ENCODE results near the gene FBXL13.

The FBXL13 gene

GRCh38 chr7:102918845-102919244 lies 155.8 kb downstream of the FBXL13 start:
- no peak for TF ChIP-seq EGR1 (IDR thresholded peaks at IDR 0.05)
- TF ChIP-seq USF1 (IDR thresholded peaks at IDR 0.05), result no peak
- TF ChIP-seq CEBPB (IDR thresholded peaks at IDR 0.05), result no peak
- TF ChIP-seq YY1 (IDR thresholded peaks at IDR 0.05; ENCODE audit: low read depth), result no peak
- no peak for TF ChIP-seq EP300 (IDR thresholded peaks at IDR 0.05; ENCODE audit: borderline replicate concordance)
- no peak for TF ChIP-seq ZBTB7A (IDR thresholded peaks at IDR 0.05; ENCODE audit: low read depth)
- TF ChIP-seq RAD21 (IDR thresholded peaks at IDR 0.05; ENCODE audit: low read depth), result no peak
- no peak for TF ChIP-seq MAX (IDR thresholded peaks at IDR 0.05)
- no peak for TF ChIP-seq NFIC (IDR thresholded peaks at IDR 0.05)
- no peak for TF ChIP-seq TEAD4 (IDR thresholded peaks at IDR 0.05)
- TF ChIP-seq REST (IDR thresholded peaks at IDR 0.05; ENCODE audit: low read depth), result no peak
- no peak for TF ChIP-seq FOXM1 (IDR thresholded peaks at IDR 0.05; ENCODE audit: borderline replicate concordance, low read depth)
- TF ChIP-seq CREB1 (IDR thresholded peaks at IDR 0.05; ENCODE audit: low read depth), result no peak
- no peak for TF ChIP-seq TAF1 (IDR thresholded peaks at IDR 0.05; ENCODE audit: low read depth)

GRCh38 chr7:102917436-102918353 lies 156.9 kb downstream of the FBXL13 start:
- TF ChIP-seq FOXM1 (IDR thresholded peaks at IDR 0.05; ENCODE audit: borderline replicate concordance, low read depth) (no peak), REST (IDR thresholded peaks at IDR 0.05; ENCODE audit: low read depth) (no peak), RAD21 (IDR thresholded peaks at IDR 0.05; ENCODE audit: low read depth) (peak; percentile 49; the same call in 1 of the 2 replicates), ZBTB7A (IDR thresholded peaks at IDR 0.05; ENCODE audit: low read depth) (no peak), TAF1 (IDR thresholded peaks at IDR 0.05; ENCODE audit: low read depth) (no peak), EGR1 (IDR thresholded peaks at IDR 0.05) (no peak), YY1 (IDR thresholded peaks at IDR 0.05; ENCODE audit: low read depth) (no peak), USF1 (IDR thresholded peaks at IDR 0.05) (no peak)

- TF ChIP-seq YY1 (IDR thresholded peaks at IDR 0.05; ENCODE audit: low read depth) (no peak), MAX (IDR thresholded peaks at IDR 0.05) (no peak), ZBTB7A (IDR thresholded peaks at IDR 0.05; ENCODE audit: low read depth) (no peak), REST (IDR thresholded peaks at IDR 0.05; ENCODE audit: low read depth) (no peak), TAF1 (IDR thresholded peaks at IDR 0.05; ENCODE audit: low read depth) (no peak), NFIC (IDR thresholded peaks at IDR 0.05) (no peak), CREB1 (IDR thresholded peaks at IDR 0.05; ENCODE audit: low read depth) (no peak), FOXM1 (IDR thresholded peaks at IDR 0.05; ENCODE audit: borderline replicate concordance, low read depth) (no peak), TCF12 (IDR thresholded peaks at IDR 0.05; ENCODE audit: low read depth) (no peak), CEBPB (IDR thresholded peaks at IDR 0.05) (no peak), EGR1 (IDR thresholded peaks at IDR 0.05) (no peak), RAD21 (IDR thresholded peaks at IDR 0.05; ENCODE audit: low read depth) (no peak)
Measured at GRCh38 chr7:102916881-102917280, 157.7 kb downstream of the FBXL13 start.

GRCh38 chr7:102916426-102916825 lies 158.2 kb downstream of the FBXL13 start:
- TF ChIP-seq REST (IDR thresholded peaks at IDR 0.05; ENCODE audit: low read depth), result no peak
- no peak for TF ChIP-seq EGR1 (IDR thresholded peaks at IDR 0.05)

Data from Ishikawa (cell line).